Neutrophil (primary cell): ENCODE measurements around the gene PIK3CD.
"Not testable (repeated sequence)": the region's sequence is repeated elsewhere in the genome, so short reads cannot be mapped to it uniquely, and the experiment has no call there.

Experiments used
- H3K27ac ChIP-seq: fragments of 200-600 bp; sonication (generic); 2 replicates; pipeline ENCODE4 v1.5.1; 2016; ENCODE audit warnings: mild to moderate bottlenecking, moderate library complexity
- H3K27me3 ChIP-seq: fragments of 200-600 bp; sonication (generic); 2 replicates; pipeline ENCODE4 v1.6.0; 2016; ENCODE audit warnings: mild to moderate bottlenecking
- H3K36me3 ChIP-seq: fragments of 200-600 bp; sonication (generic); 2 replicates; pipeline ENCODE4 v1.5.1; 2017
- H3K4me1 ChIP-seq, 2 experiments: fragments of 200-600 bp in 1 of 2; sonication (generic) in 1 of 2; 1 replicate in 1 of 2; 2 replicates in 1 of 2; pipeline versions ENCODE4 v1.5.1 to v1.6.1; 2013 to 2016; ENCODE audit warnings: low read depth in 1 of 2, low read length in 1 of 2, mild to moderate bottlenecking in 1 of 2, moderate library complexity in 1 of 2; ENCODE audit not compliant: control insufficient read depth in 1 of 2, insufficient read depth in 1 of 2
- H3K4me3 ChIP-seq, 2 experiments: fragments of 200-600 bp in 1 of 2; sonication (generic) in 1 of 2; 1 replicate in 1 of 2; 2 replicates in 1 of 2; pipeline ENCODE4 v1.5.1; 2013 to 2016; ENCODE audit warnings: low read depth in 1 of 2, low read length in 1 of 2, mild to moderate bottlenecking in 1 of 2, moderate library complexity in 1 of 2
- H3K9me3 ChIP-seq: fragments of 200-600 bp; sonication (generic); 2 replicates; pipeline ENCODE4 v1.5.1; 2016
- TF ChIP-seq, protein P1 (sequence below): fragments of 200-600 bp; sonication (generic); IDR thresholded peaks from 2 replicates; pipeline ENCODE4 v1.5.1; 2016; ENCODE audit warnings: antibody characterized with exemption

PIK3CD gene

DNA sequence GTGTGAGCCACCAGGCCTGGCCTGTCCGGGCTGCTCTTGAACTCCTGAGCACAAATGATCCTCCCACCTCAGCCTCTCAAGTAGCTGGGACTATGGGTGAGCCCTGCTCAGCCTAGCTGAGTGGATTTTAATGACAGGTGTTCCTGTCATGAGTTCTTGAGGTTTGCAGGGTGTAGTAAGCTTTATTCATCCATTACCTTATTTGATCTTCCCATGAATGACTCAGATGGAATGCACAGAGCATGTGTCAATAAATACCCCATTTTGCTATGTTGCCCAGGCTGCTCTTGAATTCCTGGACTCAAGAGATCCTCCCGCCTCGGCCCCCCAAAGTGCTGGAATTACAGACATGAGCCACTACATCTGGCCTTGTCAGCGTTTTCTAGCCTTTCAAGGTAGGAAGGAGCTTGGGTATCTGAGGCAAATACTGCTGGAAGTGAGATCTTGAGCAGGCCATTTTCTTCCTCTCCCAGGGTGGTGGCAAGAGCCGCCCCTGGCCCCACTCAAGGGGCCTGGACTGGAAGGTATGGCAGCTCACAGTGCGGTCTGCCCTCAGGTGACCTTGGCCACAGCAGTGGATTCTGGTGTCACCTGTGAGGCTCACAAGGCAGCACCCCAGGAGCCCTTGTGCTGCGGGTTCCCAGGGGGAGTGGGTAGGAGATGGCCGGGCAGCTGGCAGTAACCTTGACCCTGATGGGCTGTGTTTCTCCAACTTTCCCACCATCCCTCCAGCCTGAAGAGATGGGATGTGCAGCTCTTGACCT lies 20.0 kb downstream of the PIK3CD start:
- TF ChIP-seq, protein P1, sequence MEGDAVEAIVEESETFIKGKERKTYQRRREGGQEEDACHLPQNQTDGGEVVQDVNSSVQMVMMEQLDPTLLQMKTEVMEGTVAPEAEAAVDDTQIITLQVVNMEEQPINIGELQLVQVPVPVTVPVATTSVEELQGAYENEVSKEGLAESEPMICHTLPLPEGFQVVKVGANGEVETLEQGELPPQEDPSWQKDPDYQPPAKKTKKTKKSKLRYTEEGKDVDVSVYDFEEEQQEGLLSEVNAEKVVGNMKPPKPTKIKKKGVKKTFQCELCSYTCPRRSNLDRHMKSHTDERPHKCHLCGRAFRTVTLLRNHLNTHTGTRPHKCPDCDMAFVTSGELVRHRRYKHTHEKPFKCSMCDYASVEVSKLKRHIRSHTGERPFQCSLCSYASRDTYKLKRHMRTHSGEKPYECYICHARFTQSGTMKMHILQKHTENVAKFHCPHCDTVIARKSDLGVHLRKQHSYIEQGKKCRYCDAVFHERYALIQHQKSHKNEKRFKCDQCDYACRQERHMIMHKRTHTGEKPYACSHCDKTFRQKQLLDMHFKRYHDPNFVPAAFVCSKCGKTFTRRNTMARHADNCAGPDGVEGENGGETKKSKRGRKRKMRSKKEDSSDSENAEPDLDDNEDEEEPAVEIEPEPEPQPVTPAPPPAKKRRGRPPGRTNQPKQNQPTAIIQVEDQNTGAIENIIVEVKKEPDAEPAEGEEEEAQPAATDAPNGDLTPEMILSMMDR, result no peak
- no peaks in the 10 kb centered on the region for H3K27me3 ChIP-seq
- peak overlapping the region; percentile 80 for H3K27ac ChIP-seq
- H3K4me3 ChIP-seq, result no peak overlapping the region
- peaks cover 24 to 33% of the 10 kb centered on the region in 2 experiments for H3K4me1 ChIP-seq
- peaks cover 80% of the 10 kb centered on the region for H3K36me3 ChIP-seq
- H3K9me3 ChIP-seq, result no peaks in the 10 kb centered on the region

DNA sequence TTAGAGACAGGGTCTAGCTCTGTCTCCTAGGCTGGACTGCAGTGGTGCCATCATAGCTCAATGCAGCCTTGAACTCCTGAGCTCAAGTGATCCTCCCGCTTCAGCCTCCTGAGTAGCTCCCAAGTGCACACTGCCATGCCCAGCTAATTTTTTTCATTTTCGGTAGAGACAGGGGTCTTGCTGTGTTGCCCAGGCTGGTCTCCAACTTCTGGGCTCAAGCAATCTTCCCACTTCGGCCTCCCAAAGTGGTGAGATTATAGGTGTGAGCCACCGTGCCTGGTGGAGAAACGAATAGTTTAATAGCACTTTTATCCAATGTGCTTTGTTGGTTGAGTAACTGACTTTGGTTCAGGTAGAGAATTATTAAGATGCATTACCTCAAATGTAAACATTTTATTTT lies 20.9 kb downstream of the PIK3CD start:
- H3K4me3 ChIP-seq, result no peak overlapping the region
- H3K27ac ChIP-seq, result no peak overlapping the region
- H3K9me3 ChIP-seq, result no peaks in the 10 kb centered on the region
- TF ChIP-seq, protein P1, result no peak
- peaks cover 24 to 39% of the 10 kb centered on the region in 2 experiments for H3K4me1 ChIP-seq
- H3K27me3 ChIP-seq, result no peaks in the 10 kb centered on the region
- H3K36me3 ChIP-seq, result peaks cover 80% of the 10 kb centered on the region

DNA sequence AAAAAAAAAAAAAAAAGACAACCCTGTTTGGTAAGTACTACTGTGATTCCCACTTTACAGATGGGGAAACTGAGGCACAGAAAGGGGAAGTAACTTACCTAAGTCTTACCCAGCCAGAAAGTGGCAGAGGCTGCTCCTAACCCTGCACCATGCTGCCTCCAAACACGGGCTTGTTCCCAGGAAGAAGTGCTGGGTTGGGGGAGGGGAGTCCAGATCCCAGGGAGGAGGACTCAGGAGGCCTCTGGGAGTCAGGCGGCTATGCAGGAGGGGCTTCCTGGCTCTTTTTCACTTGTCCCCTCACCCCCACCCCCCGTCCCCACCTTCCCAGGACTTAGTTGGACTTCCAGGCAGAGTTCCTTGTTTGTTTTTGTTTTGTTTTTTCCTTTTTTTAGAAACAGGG lies 23.9 kb downstream of the PIK3CD start:
- peaks cover 75% of the 10 kb centered on the region for H3K36me3 ChIP-seq
- no peak overlapping the region for H3K4me3 ChIP-seq
- TF ChIP-seq, protein P1, result no peak
- H3K27ac ChIP-seq, result no peak overlapping the region
- H3K4me1 ChIP-seq, result peaks cover 10 to 31% of the 10 kb centered on the region in 2 experiments
- H3K27me3 ChIP-seq, result no peaks in the 10 kb centered on the region
- H3K9me3 ChIP-seq, result no peaks in the 10 kb centered on the region

DNA sequence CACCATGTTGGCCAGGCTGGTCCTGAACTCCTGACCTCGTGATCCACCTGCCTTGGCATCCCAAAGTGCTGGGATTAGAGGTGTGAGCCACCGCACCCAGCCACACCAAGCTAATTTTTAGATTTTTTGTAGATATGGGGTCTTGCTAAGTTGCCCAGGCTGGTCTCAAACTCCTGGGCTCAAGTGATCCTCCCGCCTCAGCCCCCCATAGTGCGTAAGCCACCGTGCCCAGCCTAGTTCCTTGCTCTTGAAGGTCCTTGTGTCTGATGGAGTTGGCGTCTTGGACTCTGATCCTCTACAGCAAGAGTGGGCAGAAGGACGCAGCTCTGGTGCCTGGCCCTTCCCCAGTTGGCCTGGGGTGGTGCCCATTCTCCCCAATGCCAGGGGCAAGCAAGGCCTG lies 24.6 kb downstream of the PIK3CD start:
- H3K4me1 ChIP-seq, result peaks cover 12 to 35% of the 10 kb centered on the region in 2 experiments
- H3K36me3 ChIP-seq, result peaks cover 76% of the 10 kb centered on the region

DNA sequence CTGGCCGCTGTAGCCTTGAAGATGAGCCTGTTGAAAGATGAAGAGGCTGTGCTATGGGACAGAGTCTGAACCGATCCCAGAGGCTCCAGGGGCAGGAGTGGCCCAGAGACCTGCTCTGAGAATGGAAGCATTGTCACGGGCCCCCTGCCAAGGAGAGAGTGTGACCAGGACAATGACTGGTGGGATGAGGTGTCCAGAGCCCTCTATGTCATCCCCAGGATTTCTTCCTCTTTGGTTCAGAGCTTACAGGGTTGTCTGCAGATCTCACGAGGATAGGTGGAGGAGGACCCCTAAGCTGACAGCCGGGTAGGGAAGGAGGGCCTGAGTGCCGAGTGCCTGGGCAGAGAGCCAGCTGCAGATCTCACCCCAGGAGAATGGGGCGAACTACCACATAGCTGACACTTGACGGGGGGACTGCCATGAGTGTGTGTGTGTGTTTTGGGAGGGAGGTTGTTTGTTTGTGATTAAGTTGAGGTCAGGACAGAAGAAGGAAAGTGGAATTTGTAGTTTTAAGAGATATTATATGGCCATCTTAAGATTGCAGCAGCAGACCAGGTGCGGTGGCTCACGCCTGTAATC lies 25.4 kb downstream of the PIK3CD start:
- Histone ChIP-seq H3K4me1 (peaks cover 17 to 39% of the 10 kb centered on the region in 2 experiments), H3K27ac (peak overlapping the region; percentile 59), H3K9me3 (no peaks in the 10 kb centered on the region), H3K36me3 (peaks cover 76% of the 10 kb centered on the region), H3K4me3 (no peak overlapping the region), H3K27me3 (no peaks in the 10 kb centered on the region)
- TF ChIP-seq, protein P1, result no peak

More for the DNA sequence above, 24.6 kb downstream of the PIK3CD start:
- H3K9me3 ChIP-seq, H3K4me3 ChIP-seq, H3K27me3 ChIP-seq: not testable (repeated sequence)
- H3K27ac ChIP-seq, result peak overlapping the region; percentile 59

DNA sequence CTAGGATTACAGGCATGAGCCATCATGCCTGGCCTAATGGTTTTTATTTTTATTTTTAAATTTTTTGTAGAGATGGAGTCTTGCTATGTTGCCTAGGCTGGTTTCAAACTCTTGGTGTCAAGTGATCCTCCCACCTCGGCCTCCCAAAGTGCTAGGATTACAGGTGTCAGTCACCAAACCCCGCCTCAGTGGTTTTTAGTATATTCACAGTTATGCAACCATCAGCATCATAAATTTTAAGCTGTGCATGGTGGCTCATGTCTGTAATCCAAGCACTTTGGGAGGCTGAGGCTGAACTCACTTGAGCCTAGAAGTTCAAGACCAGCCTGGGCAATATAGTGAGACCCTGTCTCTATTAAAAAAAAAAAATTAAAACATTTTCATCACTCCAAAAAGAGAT lies 28.6 kb downstream of the PIK3CD start:
- TF ChIP-seq, protein P1, result no peak
- peaks cover 37 to 62% of the 10 kb centered on the region in 2 experiments for H3K4me1 ChIP-seq
- no peaks in the 10 kb centered on the region for H3K9me3 ChIP-seq
- no peak overlapping the region for H3K4me3 ChIP-seq
- peak overlapping the region; percentile 70 for H3K27ac ChIP-seq
- peaks cover 66% of the 10 kb centered on the region for H3K36me3 ChIP-seq
- H3K27me3 ChIP-seq, result no peaks in the 10 kb centered on the region
